ENCODE measurements around the gene MAP2K1.

DNA sequence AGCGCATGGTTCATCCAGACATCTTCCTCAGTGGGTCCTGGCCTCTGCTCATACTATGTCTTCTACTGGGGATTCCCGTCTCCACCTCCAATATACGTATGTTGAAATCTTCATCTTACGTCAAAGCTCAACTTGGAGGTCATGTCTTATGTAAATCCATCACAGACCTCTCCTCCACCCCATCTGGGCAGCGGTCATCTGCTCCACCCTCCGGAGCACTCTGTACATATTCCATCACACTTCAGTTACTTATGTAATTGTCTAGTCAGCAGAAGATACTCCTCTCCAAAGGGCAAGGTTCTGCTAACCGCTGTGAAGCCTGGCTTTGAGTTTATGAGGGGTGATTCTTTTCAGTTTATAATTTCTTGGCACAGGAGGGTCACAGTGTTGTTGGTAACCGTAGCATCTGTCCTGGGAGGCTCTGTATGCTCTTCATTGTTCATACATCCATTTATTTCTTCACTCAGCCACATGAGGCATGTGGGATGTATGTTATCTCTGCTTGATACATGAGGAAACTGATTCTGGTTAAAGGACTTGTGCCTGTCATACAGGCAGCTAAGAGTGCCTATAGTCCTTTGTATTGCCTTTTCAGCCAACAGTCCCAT is 22.1 kb downstream of the MAP2K1 start:
- no peak for TF ChIP-seq POLR2A (IDR thresholded peaks at IDR 0.05)
- TF ChIP-seq, protein P1, sequence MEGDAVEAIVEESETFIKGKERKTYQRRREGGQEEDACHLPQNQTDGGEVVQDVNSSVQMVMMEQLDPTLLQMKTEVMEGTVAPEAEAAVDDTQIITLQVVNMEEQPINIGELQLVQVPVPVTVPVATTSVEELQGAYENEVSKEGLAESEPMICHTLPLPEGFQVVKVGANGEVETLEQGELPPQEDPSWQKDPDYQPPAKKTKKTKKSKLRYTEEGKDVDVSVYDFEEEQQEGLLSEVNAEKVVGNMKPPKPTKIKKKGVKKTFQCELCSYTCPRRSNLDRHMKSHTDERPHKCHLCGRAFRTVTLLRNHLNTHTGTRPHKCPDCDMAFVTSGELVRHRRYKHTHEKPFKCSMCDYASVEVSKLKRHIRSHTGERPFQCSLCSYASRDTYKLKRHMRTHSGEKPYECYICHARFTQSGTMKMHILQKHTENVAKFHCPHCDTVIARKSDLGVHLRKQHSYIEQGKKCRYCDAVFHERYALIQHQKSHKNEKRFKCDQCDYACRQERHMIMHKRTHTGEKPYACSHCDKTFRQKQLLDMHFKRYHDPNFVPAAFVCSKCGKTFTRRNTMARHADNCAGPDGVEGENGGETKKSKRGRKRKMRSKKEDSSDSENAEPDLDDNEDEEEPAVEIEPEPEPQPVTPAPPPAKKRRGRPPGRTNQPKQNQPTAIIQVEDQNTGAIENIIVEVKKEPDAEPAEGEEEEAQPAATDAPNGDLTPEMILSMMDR (IDR thresholded peaks at IDR 0.05 in 4 of 5, conservative IDR thresholded peaks at IDR 0.05 in 1 of 5): no peak

Measured in gastrocnemius medialis (tissue), 4 donors.